GM12873 (cell line): ENCODE measurements around the gene OPRD1.

Experiments
- CTCF ChIP-seq: IDR thresholded peaks from 2 replicates; pipeline ENCODE4 v1.5.1; 2012; ENCODE audit warnings: low read depth, mild to moderate bottlenecking, moderate library complexity, low read length, control low read depth; ENCODE audit not compliant: insufficient read depth; ENCODE audit errors: missing control alignments

OPRD1 gene

GRCh38 chr1:28817133-28817532, 5.2 kb downstream of the OPRD1 start:
- no peak for TF ChIP-seq CTCF

GRCh38 chr1:28819020-28819419, 7.0 kb downstream of the OPRD1 start:
- TF ChIP-seq CTCF: no peak

GRCh38 chr1:28822799-28823198, 10.8 kb downstream of the OPRD1 start:
- TF ChIP-seq CTCF: no peak

- TF ChIP-seq CTCF: no peak
These were observed 18.8 kb downstream of the OPRD1 start for GRCh38 chr1:28830814-28831213.

GRCh38 chr1:28832966-28833365, 21.0 kb downstream of the OPRD1 start:
- TF ChIP-seq CTCF: no peak

- TF ChIP-seq CTCF: no peak
These were observed 21.4 kb downstream of the OPRD1 start for GRCh38 chr1:28833381-28833780.

- no peak for TF ChIP-seq CTCF
These were observed 23.3 kb downstream of the OPRD1 start for GRCh38 chr1:28835237-28835650.
